ENCODE results near the gene ALG11.

ALG11 gene

GRCh38 chr13:52011632-52012511 lies at the start of gene ALG11:
Gene ALG11, plus strand, starts transcription at chr13:52012398. Its CDS starts 21 bp downstream, at chr13:52012419.
- H3K36me3 ChIP-seq (ENCODE audit: control insufficient read depth in 5 of 5, insufficient read depth in 5 of 5, low read length in 5 of 5), result peaks cover 0 to 5% (median 0%) of the 10 kb centered on the region in 5 donors
- H3K9ac ChIP-seq (ENCODE audit: low read length in 5 of 5), result peak within 1 kb of the TSS; percentile 79 to 96 (median 93)
- peaks cover 0 to 3% (median 0%) of the 10 kb centered on the region in 5 donors for H3K27me3 ChIP-seq (ENCODE audit: control insufficient read depth in 5 of 5, insufficient read depth in 4 of 5, low read length in 5 of 5)
- H3K27ac ChIP-seq (ENCODE audit: low read depth, low read length), result peak within 1 kb of the TSS; percentile 70
- H3K9me3 ChIP-seq (ENCODE audit: control insufficient read depth in 5 of 5, low read length in 5 of 5), result no peaks in the 10 kb centered on the region
- H3K4me3 ChIP-seq (ENCODE audit: low read depth in 1 of 5, low read length in 5 of 5), result peak within 1 kb of the TSS; percentile 91 to 100 (median 98)
- H3K4me1 ChIP-seq (ENCODE audit: control insufficient read depth in 5 of 5, insufficient read depth in 5 of 5, low read length in 5 of 5), result peaks cover 3 to 26% (median 25%) of the 10 kb centered on the region in 5 donors

GRCh38 chr13:51966186-51966585 lies 46.0 kb upstream of the ALG11 start:
- H3K9me3 ChIP-seq (ENCODE audit: control insufficient read depth in 5 of 5, low read length in 5 of 5), result no peaks in the 10 kb centered on the region
- peaks cover 4 to 28% (median 7%) of the 10 kb centered on the region in 5 donors for H3K36me3 ChIP-seq (ENCODE audit: control insufficient read depth in 5 of 5, insufficient read depth in 5 of 5, low read length in 5 of 5)
- peaks cover 0 to 14% (median 0%) of the 10 kb centered on the region in 5 donors for H3K4me1 ChIP-seq (ENCODE audit: control insufficient read depth in 5 of 5, insufficient read depth in 5 of 5, low read length in 5 of 5)
- H3K27ac ChIP-seq (ENCODE audit: low read depth, low read length), result no peak overlapping the region
- H3K4me3 ChIP-seq (ENCODE audit: low read depth in 1 of 5, low read length in 5 of 5), result no peak overlapping the region
- H3K9ac ChIP-seq (ENCODE audit: low read length in 5 of 5), result no peak overlapping the region
- no peaks in the 10 kb centered on the region for H3K27me3 ChIP-seq (ENCODE audit: control insufficient read depth in 5 of 5, insufficient read depth in 4 of 5, low read length in 5 of 5)

- Histone ChIP-seq H3K4me3 (ENCODE audit: low read depth in 1 of 5, low read length in 5 of 5) (no peak overlapping the region), H3K27me3 (ENCODE audit: control insufficient read depth in 5 of 5, insufficient read depth in 4 of 5, low read length in 5 of 5) (no peaks in the 10 kb centered on the region), H3K36me3 (ENCODE audit: control insufficient read depth in 5 of 5, insufficient read depth in 5 of 5, low read length in 5 of 5) (peaks cover 3 to 22% (median 7%) of the 10 kb centered on the region in 5 donors), H3K4me1 (ENCODE audit: control insufficient read depth in 5 of 5, insufficient read depth in 5 of 5, low read length in 5 of 5) (peaks cover 0 to 14% (median 0%) of the 10 kb centered on the region in 5 donors), H3K9ac (ENCODE audit: low read length in 5 of 5) (no peak overlapping the region), H3K27ac (ENCODE audit: low read depth, low read length) (peak overlapping the region; percentile 24), H3K9me3 (ENCODE audit: control insufficient read depth in 5 of 5, low read length in 5 of 5) (no peaks in the 10 kb centered on the region)
Measured at GRCh38 chr13:51967482-51968446, 44.4 kb upstream of the ALG11 start.

- Histone ChIP-seq H3K4me1 (ENCODE audit: control insufficient read depth in 5 of 5, insufficient read depth in 5 of 5, low read length in 5 of 5) (peaks cover 0 to 14% (median 0%) of the 10 kb centered on the region in 5 donors), H3K27me3 (ENCODE audit: control insufficient read depth in 5 of 5, insufficient read depth in 4 of 5, low read length in 5 of 5) (no peaks in the 10 kb centered on the region), H3K36me3 (ENCODE audit: control insufficient read depth in 5 of 5, insufficient read depth in 5 of 5, low read length in 5 of 5) (peaks cover 2 to 21% (median 7%) of the 10 kb centered on the region in 5 donors), H3K4me3 (ENCODE audit: low read depth in 1 of 5, low read length in 5 of 5) (no peak overlapping the region), H3K9me3 (ENCODE audit: control insufficient read depth in 5 of 5, low read length in 5 of 5) (no peaks in the 10 kb centered on the region), H3K27ac (ENCODE audit: low read depth, low read length) (no peak overlapping the region), H3K9ac (ENCODE audit: low read length in 5 of 5) (no peak overlapping the region)
Measured at GRCh38 chr13:51970349-51970748, 41.8 kb upstream of the ALG11 start.

GRCh38 chr13:51971520-51972426 lies 40.4 kb upstream of the ALG11 start:
- Histone ChIP-seq H3K27me3 (ENCODE audit: control insufficient read depth in 5 of 5, insufficient read depth in 4 of 5, low read length in 5 of 5) (no peaks in the 10 kb centered on the region), H3K27ac (ENCODE audit: low read depth, low read length) (no peak overlapping the region), H3K9ac (ENCODE audit: low read length in 5 of 5) (no peak overlapping the region), H3K36me3 (ENCODE audit: control insufficient read depth in 5 of 5, insufficient read depth in 5 of 5, low read length in 5 of 5) (peaks cover 2 to 18% (median 7%) of the 10 kb centered on the region in 5 donors), H3K4me1 (ENCODE audit: control insufficient read depth in 5 of 5, insufficient read depth in 5 of 5, low read length in 5 of 5) (peaks cover 0 to 14% (median 0%) of the 10 kb centered on the region in 5 donors), H3K4me3 (ENCODE audit: low read depth in 1 of 5, low read length in 5 of 5) (no peak overlapping the region), H3K9me3 (ENCODE audit: control insufficient read depth in 5 of 5, low read length in 5 of 5) (no peaks in the 10 kb centered on the region)

- no peaks in the 10 kb centered on the region for H3K9me3 ChIP-seq (ENCODE audit: control insufficient read depth in 5 of 5, low read length in 5 of 5)
- H3K36me3 ChIP-seq (ENCODE audit: control insufficient read depth in 5 of 5, insufficient read depth in 5 of 5, low read length in 5 of 5), result peaks cover 0 to 9% (median 4%) of the 10 kb centered on the region in 5 donors
- no peak overlapping the region for H3K9ac ChIP-seq (ENCODE audit: low read length in 5 of 5)
- no peak overlapping the region for H3K27ac ChIP-seq (ENCODE audit: low read depth, low read length)
- peaks cover 0 to 5% (median 0%) of the 10 kb centered on the region in 5 donors for H3K4me1 ChIP-seq (ENCODE audit: control insufficient read depth in 5 of 5, insufficient read depth in 5 of 5, low read length in 5 of 5)
- no peak overlapping the region for H3K4me3 ChIP-seq (ENCODE audit: low read depth in 1 of 5, low read length in 5 of 5)
- no peaks in the 10 kb centered on the region for H3K27me3 ChIP-seq (ENCODE audit: control insufficient read depth in 5 of 5, insufficient read depth in 4 of 5, low read length in 5 of 5)
Measured at GRCh38 chr13:51974482-51974881, 37.7 kb upstream of the ALG11 start.

GRCh38 chr13:51976423-51976822 lies 35.8 kb upstream of the ALG11 start:
- Histone ChIP-seq H3K4me3 (ENCODE audit: low read depth in 1 of 5, low read length in 5 of 5) (no peak overlapping the region), H3K9ac (ENCODE audit: low read length in 5 of 5) (no peak overlapping the region), H3K27ac (ENCODE audit: low read depth, low read length) (no peak overlapping the region), H3K27me3 (ENCODE audit: control insufficient read depth in 5 of 5, insufficient read depth in 4 of 5, low read length in 5 of 5) (no peaks in the 10 kb centered on the region), H3K36me3 (ENCODE audit: control insufficient read depth in 5 of 5, insufficient read depth in 5 of 5, low read length in 5 of 5) (peaks cover 0 to 4% (median 0%) of the 10 kb centered on the region in 5 donors), H3K4me1 (ENCODE audit: control insufficient read depth in 5 of 5, insufficient read depth in 5 of 5, low read length in 5 of 5) (peaks cover 0 to 11% (median 4%) of the 10 kb centered on the region in 5 donors), H3K9me3 (ENCODE audit: control insufficient read depth in 5 of 5, low read length in 5 of 5) (no peaks in the 10 kb centered on the region)

GRCh38 chr13:51976890-51977289 lies 35.3 kb upstream of the ALG11 start:
- H3K27me3 ChIP-seq (ENCODE audit: control insufficient read depth in 5 of 5, insufficient read depth in 4 of 5, low read length in 5 of 5), result no peaks in the 10 kb centered on the region
- H3K4me3 ChIP-seq (ENCODE audit: low read depth in 1 of 5, low read length in 5 of 5), result no peak overlapping the region
- no peak overlapping the region for H3K27ac ChIP-seq (ENCODE audit: low read depth, low read length)
- peaks cover 0 to 4% (median 0%) of the 10 kb centered on the region in 5 donors for H3K36me3 ChIP-seq (ENCODE audit: control insufficient read depth in 5 of 5, insufficient read depth in 5 of 5, low read length in 5 of 5)
- H3K9ac ChIP-seq (ENCODE audit: low read length in 5 of 5), result no peak overlapping the region
- H3K4me1 ChIP-seq (ENCODE audit: control insufficient read depth in 5 of 5, insufficient read depth in 5 of 5, low read length in 5 of 5), result peaks cover 0 to 13% (median 5%) of the 10 kb centered on the region in 5 donors
- no peaks in the 10 kb centered on the region for H3K9me3 ChIP-seq (ENCODE audit: control insufficient read depth in 5 of 5, low read length in 5 of 5)

GRCh38 chr13:51977625-51978024 lies 34.6 kb upstream of the ALG11 start:
- Histone ChIP-seq H3K9ac (ENCODE audit: low read length in 5 of 5) (no peak overlapping the region), H3K27me3 (ENCODE audit: control insufficient read depth in 5 of 5, insufficient read depth in 4 of 5, low read length in 5 of 5) (no peaks in the 10 kb centered on the region), H3K4me3 (ENCODE audit: low read depth in 1 of 5, low read length in 5 of 5) (no peak overlapping the region), H3K36me3 (ENCODE audit: control insufficient read depth in 5 of 5, insufficient read depth in 5 of 5, low read length in 5 of 5) (peaks cover 0 to 4% (median 0%) of the 10 kb centered on the region in 5 donors), H3K27ac (ENCODE audit: low read depth, low read length) (no peak overlapping the region), H3K4me1 (ENCODE audit: control insufficient read depth in 5 of 5, insufficient read depth in 5 of 5, low read length in 5 of 5) (peaks cover 0 to 13% (median 5%) of the 10 kb centered on the region in 5 donors), H3K9me3 (ENCODE audit: control insufficient read depth in 5 of 5, low read length in 5 of 5) (no peaks in the 10 kb centered on the region)
